HepG2 (cell line): ENCODE results near the gene CPNE4. TPM values are rescaled to one million over a fixed set of nuclear protein-coding genes. Genes with fewer than 3 reads are reported as not detected.

Source experiments
- ATAC-seq: fragments of 200-7000 bp; cut with Tn5 transposase; 3 replicates; pipeline ENCODE4 v1.9.1; 2020; ENCODE audit warnings: mild to moderate bottlenecking, moderate library complexity
- BruUV-seq: library from RNA; stranded (reverse); fragments of 400-500 nt; replicated peaks from 2 replicates; lab custom pipeline; 2021; lab: Mats Ljungman, UMichigan
- CTCF ChIA-PET: fragments of 300-600 bp; formaldehyde crosslinking; extraction: SDS; loops from one replicate; lab custom pipeline; 2021; ENCODE audit warnings: low total read pairs, inconsistent platforms, low intra/inter-chr PET ratio; lab: Yijun Ruan, JAX
- POLR2A ChIA-PET: fragments of 350-600 bp; sonication (Branson Sonifier 250); formaldehyde crosslinking; loops from one replicate; lab custom pipeline; 2020; ENCODE audit warnings: antibody characterized with exemption, inconsistent platforms; lab: Yijun Ruan, JAX
- DNase-seq: peaks from one replicate; pipeline ENCODE4 v3.0.0-alpha.2; 2015; ENCODE audit warnings: low spot score
- FAIRE-seq: peaks from 3 replicates; lab custom pipeline; 2011; peaks lifted over from hg19 to GRCh38; lab: Jason Lieb, UNC
- H2AFZ ChIP-seq: one replicate; pipeline ENCODE4 v1.6.1; 2011; ENCODE audit warnings: low read length, inconsistent platforms
- H3K27ac ChIP-seq: fragments of 300-600 bp; 3 replicates; pipeline ENCODE4 v1.8.0; 2011; ENCODE audit warnings: mixed run types, mild to moderate bottlenecking, mixed read lengths, low read length, inconsistent platforms; ENCODE audit not compliant: insufficient read depth; ENCODE audit errors: extremely low read length
- H3K27me3 ChIP-seq, 2 experiments: fragments of 200-600 bp in 1 of 2; 2 replicates in 1 of 2; 3 replicates in 1 of 2; pipeline versions ENCODE4 v1.6.0 to v1.8.0; 2011; ENCODE audit warnings: low read length in 2 of 2, mild to moderate bottlenecking in 2 of 2, moderate library complexity in 2 of 2, inconsistent platforms in 1 of 2; ENCODE audit not compliant: insufficient read depth in 2 of 2, control insufficient read depth in 1 of 2
- H3K36me3 ChIP-seq, 2 experiments: fragments of 200-600 bp in 1 of 2; replicated peaks in 1 of 2; 2 replicates in 1 of 2; 3 replicates in 1 of 2; pipeline versions ENCODE4 v1.5.1 to v1.8.0; 2011; ENCODE audit warnings: low read length in 2 of 2, inconsistent platforms in 1 of 2; ENCODE audit not compliant: insufficient read depth in 2 of 2, control insufficient read depth in 1 of 2
- H3K4me1 ChIP-seq: 2 replicates; pipeline ENCODE4 v1.5.1; 2012; ENCODE audit warnings: low read length, inconsistent platforms; ENCODE audit not compliant: insufficient read depth
- H3K4me2 ChIP-seq: 2 replicates; pipeline ENCODE4 v1.6.0; 2011; ENCODE audit warnings: low read depth, low read length, inconsistent platforms
- H3K4me3 ChIP-seq, 3 experiments: fragments of 200-600 bp in 1 of 3; sonication (generic), shearing (Covaris generic) in 1 of 3; replicated peaks in 1 of 3; 2 replicates each; pipeline ENCODE4 v1.5.1; 2011 to 2016; ENCODE audit warnings: low read length in 3 of 3, inconsistent platforms in 2 of 3, low read depth in 2 of 3, mild to moderate bottlenecking in 2 of 3, control low read depth in 1 of 3, mixed read lengths in 1 of 3; ENCODE audit not compliant: insufficient read depth in 1 of 3
- H3K79me2 ChIP-seq: one replicate; pipeline ENCODE4 v1.6.1; 2011; ENCODE audit warnings: low read length, inconsistent platforms; ENCODE audit not compliant: insufficient read depth
- H3K9ac ChIP-seq: 2 replicates; pipeline ENCODE4 v1.6.0; 2011; ENCODE audit warnings: mild to moderate bottlenecking, low read depth, low read length, inconsistent platforms; ENCODE audit not compliant: insufficient read depth
- H3K9me3 ChIP-seq: 2 replicates; pipeline ENCODE4 v1.5.1; 2012; ENCODE audit warnings: mild to moderate bottlenecking, low read length
- H4K20me1 ChIP-seq: 2 replicates; pipeline ENCODE4 v1.6.0; 2011; ENCODE audit warnings: inconsistent platforms, mild to moderate bottlenecking, low read length, moderate library complexity; ENCODE audit not compliant: insufficient read depth
- ASH2L ChIP-seq: fragments of 300-600, 200-600 bp; sonication (generic); IDR thresholded peaks from 2 replicates; pipeline ENCODE4 v1.7.0; 2017; ENCODE audit warnings: low read depth, mild to moderate bottlenecking, moderate library complexity, mixed read lengths, low read length; ENCODE audit not compliant: insufficient read length
- GTF2F1 ChIP-seq: fragments of 150-350 bp; IDR thresholded peaks from 2 replicates; pipeline ENCODE4 v1.6.1; 2014; ENCODE audit warnings: low read length
- MAF1 ChIP-seq: sonication (generic); formaldehyde crosslinking; IDR thresholded peaks from 2 replicates; pipeline ENCODE4 v1.5.0; 2020; ENCODE audit warnings: missing genetic modification reagents, borderline replicate concordance
- SMARCE1 ChIP-seq: fragments of 450-650 bp; IDR thresholded peaks from 2 replicates; pipeline ENCODE4 v1.6.1; 2017; ENCODE audit warnings: borderline replicate concordance
- THAP9 ChIP-seq: sonication (generic); formaldehyde crosslinking; IDR thresholded peaks from 2 replicates; pipeline ENCODE4; 2020; ENCODE audit warnings: missing genetic modification reagents, mild to moderate bottlenecking, borderline replicate concordance
- ZBTB21 ChIP-seq: sonication (generic); formaldehyde crosslinking; IDR thresholded peaks from 2 replicates; pipeline ENCODE4 v1.4.0; 2020; ENCODE audit warnings: missing genetic modification reagents
- ZHX2 ChIP-seq, 2 experiments: sonication (generic) in 1 of 2; formaldehyde crosslinking in 1 of 2; IDR thresholded peaks; 2 replicates each; pipeline versions ENCODE4 v1.6.1 to v1.9.0; 2014 to 2022; ENCODE audit warnings: antibody characterized with exemption in 1 of 2, borderline replicate concordance in 1 of 2, inconsistent platforms in 1 of 2, low read depth in 1 of 2, missing genetic modification reagents in 1 of 2
- ZNF180 ChIP-seq: sonication (generic); formaldehyde crosslinking; IDR thresholded peaks from 2 replicates; pipeline ENCODE4 v1.4.0; 2020; ENCODE audit warnings: low read depth, missing genetic modification reagents, borderline replicate concordance
- ZNF263 ChIP-seq: sonication (generic); formaldehyde crosslinking; IDR thresholded peaks from 2 replicates; pipeline ENCODE4 v1.4.0; 2020; ENCODE audit warnings: missing genetic modification reagents
- ZNF343 ChIP-seq: sonication (generic); formaldehyde crosslinking; IDR thresholded peaks from 2 replicates; pipeline ENCODE4 v1.4.0; 2020; ENCODE audit warnings: mild to moderate bottlenecking, missing genetic modification reagents
- ZNF383 ChIP-seq: sonication (generic); formaldehyde crosslinking; IDR thresholded peaks from 2 replicates; pipeline ENCODE4 v1.4.0; 2020; ENCODE audit warnings: missing genetic modification reagents, mild to moderate bottlenecking, borderline replicate concordance
- ZNF468 ChIP-seq: sonication (generic); formaldehyde crosslinking; IDR thresholded peaks from 2 replicates; pipeline ENCODE4 v1.8.0; 2022; ENCODE audit warnings: mild to moderate bottlenecking, moderate library complexity, missing genetic modification reagents
- ZNF598 ChIP-seq: sonication (generic); formaldehyde crosslinking; IDR thresholded peaks from 2 replicates; pipeline ENCODE4 v1.5.1; 2020; ENCODE audit warnings: mild to moderate bottlenecking, missing genetic modification reagents, borderline replicate concordance
- ZNF790 ChIP-seq: sonication (generic); formaldehyde crosslinking; IDR thresholded peaks from 2 replicates; pipeline ENCODE4 v1.8.0; 2022; ENCODE audit warnings: missing genetic modification reagents, mild to moderate bottlenecking, borderline replicate concordance
- WGBS: methylation state at CpG from one replicate; pipeline ENCODE4 v1.1.6; 2017; ENCODE audit warnings: low lambda C conversion rate; 5-methylcytosine and 5-hydroxymethylcytosine counted together
- in situ Hi-C: cut with HindIII; loops from 2 replicates; pipeline ENCODE4 v1.10.0; 2017; ENCODE audit warnings: low pct_unique_long_range_greater_than_20kb; ENCODE audit not compliant: extremely low pct_ligation_motif_present
- intact Hi-C: fragments of 100-400 bp; cut with micrococcal nuclease; formaldehyde crosslinking; loops from one replicate; pipeline ENCODE4 v1.10.0; 2022; ENCODE audit not compliant: unreplicated experiment
- polyA plus RNA-seq, 8 experiments: library from polyadenylated mRNA; depleted of rRNA in 3 of 8; stranded (reverse) in 7 of 8; unstranded in 1 of 8; fragments of >200 nt; fragmentation: Illumina TruSeq in 4 of 8; extraction: Trizol in 4 of 8; gene quantifications; 2 replicates each; pipeline versions ENCODE4 v1.2.1 to v1.2.3, GENCODE V29; 2011 to 2016; ENCODE audit warnings: low read depth in 4 of 8, missing spikeins in 1 of 8, mixed read lengths in 1 of 8; ENCODE audit not compliant: insufficient read depth in 1 of 8
- total RNA-seq, 5 experiments: library from RNA; depleted of rRNA; stranded (reverse); fragments of >200 nt; fragmentation: Illumina TruSeq; extraction: Trizol; gene quantifications; 2 replicates each; pipeline ENCODE4 v1.2.3, GENCODE V29; 2016; ENCODE audit warnings: low read depth in 1 of 5
- TF ChIP-seq, protein P1 (sequence below): sonication (generic); formaldehyde crosslinking; IDR thresholded peaks from 2 replicates; pipeline ENCODE4 v1.4.0; 2020; ENCODE audit warnings: mild to moderate bottlenecking, low read depth, missing genetic modification reagents

CPNE4 gene
- total and polyA plus RNA-seq, 2 of the 13 experiments (the other 11 are each of a cell fraction or from before 2014, with no cell fraction given) = not detected

DNA sequence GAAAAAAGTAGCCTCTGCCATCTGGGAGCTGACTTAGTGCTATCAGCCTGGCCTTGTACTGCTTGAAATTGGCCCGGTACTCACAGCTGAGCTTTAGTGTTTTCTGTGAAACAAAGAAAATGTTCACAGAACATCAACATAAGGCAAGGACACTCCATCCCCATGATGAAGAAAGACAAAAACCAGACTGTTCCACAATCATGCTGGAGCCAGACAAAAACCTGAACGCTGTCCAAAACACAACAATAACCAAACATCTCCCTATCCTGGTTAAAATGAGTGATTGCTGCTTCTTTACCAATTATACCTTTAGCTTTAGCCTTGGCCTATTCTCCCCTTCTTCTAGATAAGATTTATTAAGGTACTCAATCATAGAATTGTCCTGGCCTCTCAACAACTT lies 153.9 kb downstream of the CPNE4 start:
- POLR2A ChIA-PET = no interaction called here
- TF ChIP-seq GTF2F1 = no peak
- TF ChIP-seq MAF1 (CRISPR knock-in tag) = no peak
- no peak for TF ChIP-seq ZNF468
- TF ChIP-seq ZHX2 (IDR thresholded peaks at IDR 0.05; ENCODE audit: low read depth) = no peak
- TF ChIP-seq ZHX2 (CRISPR knock-in tag; IDR thresholded peaks at IDR 0.05; ENCODE audit: borderline replicate concordance) = no peak
- TF ChIP-seq SMARCE1 = no peak
- TF ChIP-seq ZNF790 (CRISPR knock-in tag) = no peak
- no peak for TF ChIP-seq ZNF598
- TF ChIP-seq, protein P1, sequence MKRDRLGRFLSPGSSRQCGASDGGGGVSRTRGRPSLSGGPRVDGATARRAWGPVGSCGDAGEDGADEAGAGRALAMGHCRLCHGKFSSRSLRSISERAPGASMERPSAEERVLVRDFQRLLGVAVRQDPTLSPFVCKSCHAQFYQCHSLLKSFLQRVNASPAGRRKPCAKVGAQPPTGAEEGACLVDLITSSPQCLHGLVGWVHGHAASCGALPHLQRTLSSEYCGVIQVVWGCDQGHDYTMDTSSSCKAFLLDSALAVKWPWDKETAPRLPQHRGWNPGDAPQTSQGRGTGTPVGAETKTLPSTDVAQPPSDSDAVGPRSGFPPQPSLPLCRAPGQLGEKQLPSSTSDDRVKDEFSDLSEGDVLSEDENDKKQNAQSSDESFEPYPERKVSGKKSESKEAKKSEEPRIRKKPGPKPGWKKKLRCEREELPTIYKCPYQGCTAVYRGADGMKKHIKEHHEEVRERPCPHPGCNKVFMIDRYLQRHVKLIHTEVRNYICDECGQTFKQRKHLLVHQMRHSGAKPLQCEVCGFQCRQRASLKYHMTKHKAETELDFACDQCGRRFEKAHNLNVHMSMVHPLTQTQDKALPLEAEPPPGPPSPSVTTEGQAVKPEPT (CRISPR knock-in tag) = no peak
- TF ChIP-seq ZNF343 (CRISPR knock-in tag) = no peak
- no peak for TF ChIP-seq ZBTB21
- no peak for TF ChIP-seq ASH2L
- no peak for TF ChIP-seq THAP9
- no peak for TF ChIP-seq ZNF383 (CRISPR knock-in tag)
- no peak for TF ChIP-seq ZNF180
- no peak for TF ChIP-seq ZNF263

More for the DNA sequence above, 153.9 kb downstream of the CPNE4 start:
- FAIRE-seq = no peak
- CTCF ChIA-PET = no interaction called here
- Histone ChIP-seq H3K36me3 (no peaks in the 10 kb centered on the region), H3K27me3 (no peaks in the 10 kb centered on the region), H3K79me2 (no peaks in the 10 kb centered on the region), H2AFZ (no peak overlapping the region), H3K9me3 (no peaks in the 10 kb centered on the region), H3K4me1 (no peaks in the 10 kb centered on the region), H3K4me3 (no peak overlapping the region), H3K9ac (no peak overlapping the region), H3K27ac (no peak overlapping the region), H4K20me1 (no peaks in the 10 kb centered on the region), H3K4me2 (no peak overlapping the region)
- WGBS = 15% methylated on average over 2 of the region's 2 CpGs
- in situ Hi-C loops (no loop called here), intact Hi-C loops (no loop called here)
- ATAC-seq = no peak
- no peak for DNase-seq
- no TSS peak for BruUV-seq
